ENCODE measurements around the gene GADD45G.

GADD45G gene

GRCh38 chr9:89625721-89626687 is 21.2 kb downstream of the GADD45G start:
- H3K4me3 ChIP-seq (ENCODE audit: low read length): no peak overlapping the region
- H3K9ac ChIP-seq (ENCODE audit: low read length): no peak overlapping the region
- H3K9me3 ChIP-seq (ENCODE audit: control insufficient read depth, low read depth, low read length): no peaks in the 10 kb centered on the region
- peaks cover 4% of the 10 kb centered on the region for H3K27me3 ChIP-seq (ENCODE audit: control insufficient read depth, insufficient read depth, low read length)
- peaks cover 11% of the 10 kb centered on the region for H3K4me1 ChIP-seq (ENCODE audit: control insufficient read depth, low read depth, low read length)
- no peaks in the 10 kb centered on the region for H3K36me3 ChIP-seq (ENCODE audit: control insufficient read depth, low read depth, low read length)
- no peak overlapping the region for H3K27ac ChIP-seq (ENCODE audit: low read length)

GRCh38 chr9:89626741-89627265 is 22.0 kb downstream of the GADD45G start:
- peaks cover 11% of the 10 kb centered on the region for H3K4me1 ChIP-seq (ENCODE audit: control insufficient read depth, low read depth, low read length)
- H3K27me3 ChIP-seq (ENCODE audit: control insufficient read depth, insufficient read depth, low read length): no peaks in the 10 kb centered on the region
- H3K4me3 ChIP-seq (ENCODE audit: low read length): no peak overlapping the region
- H3K36me3 ChIP-seq (ENCODE audit: control insufficient read depth, low read depth, low read length): no peaks in the 10 kb centered on the region
- H3K9me3 ChIP-seq (ENCODE audit: control insufficient read depth, low read depth, low read length): no peaks in the 10 kb centered on the region
- H3K9ac ChIP-seq (ENCODE audit: low read length): no peak overlapping the region
- no peak overlapping the region for H3K27ac ChIP-seq (ENCODE audit: low read length)

GRCh38 chr9:89628601-89629000 is 23.8 kb downstream of the GADD45G start:
- H3K27me3 ChIP-seq (ENCODE audit: control insufficient read depth, insufficient read depth, low read length): no peaks in the 10 kb centered on the region

GRCh38 chr9:89629081-89629976 is 24.5 kb downstream of the GADD45G start:
- no peaks in the 10 kb centered on the region for H3K27me3 ChIP-seq (ENCODE audit: control insufficient read depth, insufficient read depth, low read length)
- H3K9me3 ChIP-seq (ENCODE audit: control insufficient read depth, low read depth, low read length): no peaks in the 10 kb centered on the region
- H3K9ac ChIP-seq (ENCODE audit: low read length): no peak overlapping the region
- H3K27ac ChIP-seq (ENCODE audit: low read length): no peak overlapping the region
- H3K36me3 ChIP-seq (ENCODE audit: control insufficient read depth, low read depth, low read length): no peaks in the 10 kb centered on the region
- no peaks in the 10 kb centered on the region for H3K4me1 ChIP-seq (ENCODE audit: control insufficient read depth, low read depth, low read length)
- no peak overlapping the region for H3K4me3 ChIP-seq (ENCODE audit: low read length)

More at GRCh38 chr9:89628601-89629000, 23.8 kb downstream of the GADD45G start:
- H3K4me1 ChIP-seq (ENCODE audit: control insufficient read depth, low read depth, low read length): no peaks in the 10 kb centered on the region
- no peaks in the 10 kb centered on the region for H3K36me3 ChIP-seq (ENCODE audit: control insufficient read depth, low read depth, low read length)
- H3K9ac ChIP-seq (ENCODE audit: low read length): no peak overlapping the region
- no peaks in the 10 kb centered on the region for H3K9me3 ChIP-seq (ENCODE audit: control insufficient read depth, low read depth, low read length)
- H3K4me3 ChIP-seq (ENCODE audit: low read length): no peak overlapping the region
- no peak overlapping the region for H3K27ac ChIP-seq (ENCODE audit: low read length)

GRCh38 chr9:89630508-89630907 is 25.7 kb downstream of the GADD45G start:
- Histone ChIP-seq H3K9me3 (ENCODE audit: control insufficient read depth, low read depth, low read length) (no peaks in the 10 kb centered on the region), H3K4me3 (ENCODE audit: low read length) (no peak overlapping the region), H3K27ac (ENCODE audit: low read length) (no peak overlapping the region), H3K36me3 (ENCODE audit: control insufficient read depth, low read depth, low read length) (no peaks in the 10 kb centered on the region), H3K4me1 (ENCODE audit: control insufficient read depth, low read depth, low read length) (no peaks in the 10 kb centered on the region), H3K9ac (ENCODE audit: low read length) (no peak overlapping the region), H3K27me3 (ENCODE audit: control insufficient read depth, insufficient read depth, low read length) (no peaks in the 10 kb centered on the region)

- Histone ChIP-seq H3K9me3 (ENCODE audit: control insufficient read depth, low read depth, low read length) (no peaks in the 10 kb centered on the region), H3K36me3 (ENCODE audit: control insufficient read depth, low read depth, low read length) (no peaks in the 10 kb centered on the region), H3K4me1 (ENCODE audit: control insufficient read depth, low read depth, low read length) (no peaks in the 10 kb centered on the region), H3K4me3 (ENCODE audit: low read length) (no peak overlapping the region), H3K27ac (ENCODE audit: low read length) (no peak overlapping the region), H3K9ac (ENCODE audit: low read length) (no peak overlapping the region), H3K27me3 (ENCODE audit: control insufficient read depth, insufficient read depth, low read length) (no peaks in the 10 kb centered on the region)
Observed at GRCh38 chr9:89631384-89631783, 26.6 kb downstream of the GADD45G start.

GRCh38 chr9:89632192-89632733 is 27.5 kb downstream of the GADD45G start:
- H3K9me3 ChIP-seq (ENCODE audit: control insufficient read depth, low read depth, low read length): no peaks in the 10 kb centered on the region
- no peak overlapping the region for H3K4me3 ChIP-seq (ENCODE audit: low read length)
- H3K36me3 ChIP-seq (ENCODE audit: control insufficient read depth, low read depth, low read length): no peaks in the 10 kb centered on the region
- H3K9ac ChIP-seq (ENCODE audit: low read length): no peak overlapping the region
- H3K27me3 ChIP-seq (ENCODE audit: control insufficient read depth, insufficient read depth, low read length): no peaks in the 10 kb centered on the region
- H3K4me1 ChIP-seq (ENCODE audit: control insufficient read depth, low read depth, low read length): no peaks in the 10 kb centered on the region
- no peak overlapping the region for H3K27ac ChIP-seq (ENCODE audit: low read length)

- H3K27ac ChIP-seq (ENCODE audit: low read length): no peak overlapping the region
- no peak overlapping the region for H3K9ac ChIP-seq (ENCODE audit: low read length)
- H3K4me1 ChIP-seq (ENCODE audit: control insufficient read depth, low read depth, low read length): no peaks in the 10 kb centered on the region
- no peaks in the 10 kb centered on the region for H3K27me3 ChIP-seq (ENCODE audit: control insufficient read depth, insufficient read depth, low read length)
- no peak overlapping the region for H3K4me3 ChIP-seq (ENCODE audit: low read length)
- H3K9me3 ChIP-seq (ENCODE audit: control insufficient read depth, low read depth, low read length): no peaks in the 10 kb centered on the region
- no peaks in the 10 kb centered on the region for H3K36me3 ChIP-seq (ENCODE audit: control insufficient read depth, low read depth, low read length)
Observed at GRCh38 chr9:89632736-89633135, 27.9 kb downstream of the GADD45G start.

GRCh38 chr9:89633404-89633803 is 28.6 kb downstream of the GADD45G start:
- H3K27ac ChIP-seq (ENCODE audit: low read length): no peak overlapping the region
- no peaks in the 10 kb centered on the region for H3K4me1 ChIP-seq (ENCODE audit: control insufficient read depth, low read depth, low read length)
- H3K9ac ChIP-seq (ENCODE audit: low read length): no peak overlapping the region
- no peaks in the 10 kb centered on the region for H3K9me3 ChIP-seq (ENCODE audit: control insufficient read depth, low read depth, low read length)
- H3K27me3 ChIP-seq (ENCODE audit: control insufficient read depth, insufficient read depth, low read length): no peaks in the 10 kb centered on the region
- H3K4me3 ChIP-seq (ENCODE audit: low read length): no peak overlapping the region
- H3K36me3 ChIP-seq (ENCODE audit: control insufficient read depth, low read depth, low read length): no peaks in the 10 kb centered on the region

GRCh38 chr9:89633920-89634319 is 29.1 kb downstream of the GADD45G start:
- no peak overlapping the region for H3K27ac ChIP-seq (ENCODE audit: low read length)
- H3K9ac ChIP-seq (ENCODE audit: low read length): no peak overlapping the region
- no peak overlapping the region for H3K4me3 ChIP-seq (ENCODE audit: low read length)
- H3K9me3 ChIP-seq (ENCODE audit: control insufficient read depth, low read depth, low read length): no peaks in the 10 kb centered on the region
- no peaks in the 10 kb centered on the region for H3K27me3 ChIP-seq (ENCODE audit: control insufficient read depth, insufficient read depth, low read length)
- no peaks in the 10 kb centered on the region for H3K4me1 ChIP-seq (ENCODE audit: control insufficient read depth, low read depth, low read length)
- no peaks in the 10 kb centered on the region for H3K36me3 ChIP-seq (ENCODE audit: control insufficient read depth, low read depth, low read length)

Measured in iPS-18a (cell line).